NCI-H345 treated with DMSO at 0.1 percent for 48 hours (cell line): ENCODE measurements around the gene USH1G.
"Not testable (repeated sequence)": the region's sequence is repeated elsewhere in the genome, so short reads cannot be mapped to it uniquely, and the experiment has no call there.

ENCODE experiments used
- DNase-seq: peaks from one replicate; lab custom pipeline; 2025; ENCODE audit not compliant: unreplicated experiment; lab: John Stamatoyannopoulos, UW

Gene USH1G

GRCh38 chr17:74922694-74923537, at the start of gene USH1G:
Gene USH1G, minus strand, starts transcription at chr17:74923255. Its CDS starts 182 bp downstream, at chr17:74923073.
- DNase-seq, result no peak

- peak; percentile 62 for DNase-seq
These were observed 49.3 kb upstream of the USH1G start, which contains the start of gene HID1 for GRCh38 chr17:74972107-74972972. Gene HID1, minus strand, starts transcription at chr17:74972759. Its CDS starts 103 bp downstream, at chr17:74972656.

- DNase-seq, result peak; percentile 48
These were observed 48.7 kb upstream of the USH1G start for GRCh38 chr17:74971842-74972106.

- DNase-seq, result no peak
These were observed 48.2 kb upstream of the USH1G start for GRCh38 chr17:74971069-74971841.

- no peak for DNase-seq
These were observed 47.3 kb upstream of the USH1G start for GRCh38 chr17:74970395-74970794.

GRCh38 chr17:74969501-74969900, 46.4 kb upstream of the USH1G start:
- DNase-seq, result not testable (repeated sequence)

- DNase-seq, result no peak
These were observed 45.3 kb upstream of the USH1G start for GRCh38 chr17:74968361-74968780.

GRCh38 chr17:74964988-74965622, 42.0 kb upstream of the USH1G start:
- no peak for DNase-seq

- no peak for DNase-seq
These were observed 41.2 kb upstream of the USH1G start for GRCh38 chr17:74964246-74964761.

GRCh38 chr17:74963656-74964055, 40.6 kb upstream of the USH1G start:
- no peak for DNase-seq

- DNase-seq, result no peak
These were observed 39.8 kb upstream of the USH1G start for GRCh38 chr17:74962622-74963394.

- DNase-seq, result peak; percentile 74
These were observed 38.7 kb upstream of the USH1G start for GRCh38 chr17:74961657-74962350.

GRCh38 chr17:74960570-74961342, 37.7 kb upstream of the USH1G start:
- no peak for DNase-seq

- DNase-seq, result no peak
These were observed 36.9 kb upstream of the USH1G start for GRCh38 chr17:74959826-74960515.

- DNase-seq, result peak; percentile 16
These were observed 35.1 kb upstream of the USH1G start for GRCh38 chr17:74957935-74958740.

GRCh38 chr17:74956093-74956492, 33.0 kb upstream of the USH1G start:
- no peak for DNase-seq
